WTC11 (cell line): ENCODE measurements around the gene WLS. TPM values are rescaled to one million over a fixed set of nuclear protein-coding genes. Genes with fewer than 3 reads are reported as not detected.

Source experiments
- ATAC-seq: fragments of 200-7000 bp; cut with Tn5 transposase; 2 replicates; pipeline ENCODE4 v1.10.0; 2021; ENCODE audit warnings: mild to moderate bottlenecking, moderate library complexity
- CTCF ChIA-PET: fragments of 300-600 bp; sonication (Branson Sonifier 250); formaldehyde crosslinking; loops from one replicate; lab custom pipeline; 2021; ENCODE audit warnings: antibody characterized with exemption; lab: Charles Lee
- POLR2A ChIA-PET: fragments of 350-600 bp; sonication (Branson Sonifier 250); formaldehyde crosslinking; loops from one replicate; lab custom pipeline; 2021; ENCODE audit warnings: antibody characterized with exemption; lab: Charles Lee
- DNase-seq: peaks from one replicate; pipeline ENCODE4 v3.0.0; 2021; ENCODE audit warnings: low spot score
- H3K27ac Mint-ChIP-seq: 2 replicates; pipeline ENCODE4 v1.8.0; 2021; ENCODE audit warnings: mixed read lengths
- H3K27me3 Mint-ChIP-seq: 2 replicates; pipeline ENCODE4 v1.8.0; 2021; ENCODE audit warnings: low read depth, mild to moderate bottlenecking, moderate library complexity, mixed read lengths
- H3K36me3 Mint-ChIP-seq: 2 replicates; pipeline ENCODE4 v1.8.0; 2021; ENCODE audit warnings: mixed read lengths
- H3K4me1 Mint-ChIP-seq: 2 replicates; pipeline ENCODE4 v1.8.0; 2022; ENCODE audit warnings: mixed read lengths
- H3K4me3 Mint-ChIP-seq: 2 replicates; pipeline ENCODE4 v1.8.0; 2021; ENCODE audit warnings: mild to moderate bottlenecking, moderate library complexity, mixed read lengths
- H3K9me3 Mint-ChIP-seq: 2 replicates; pipeline ENCODE4 v1.8.0; 2021; ENCODE audit warnings: mixed read lengths
- CREB1 ChIP-seq: sonication (generic); formaldehyde crosslinking; IDR thresholded peaks from 2 replicates; pipeline ENCODE4 v1.8.0; 2023; ENCODE audit warnings: mild to moderate bottlenecking, missing genetic modification reagents
- E2F4 ChIP-seq: sonication (generic); formaldehyde crosslinking; IDR thresholded peaks from 2 replicates; pipeline ENCODE4 v1.8.1; 2022; ENCODE audit warnings: low read depth, mild to moderate bottlenecking, moderate library complexity, missing genetic modification reagents, borderline replicate concordance
- EMX1 ChIP-seq: fragments of 250-450 bp; sonication (Bioruptor Pico); IDR thresholded peaks from 2 replicates; pipeline ENCODE4 v1.8.0; 2021; ENCODE audit warnings: mild to moderate bottlenecking
- ETV6 ChIP-seq: sonication (generic); formaldehyde crosslinking; IDR thresholded peaks from 2 replicates; pipeline ENCODE4 v1.8.1; 2022; ENCODE audit warnings: mild to moderate bottlenecking, missing genetic modification reagents
- FOXJ3 ChIP-seq: sonication (generic); formaldehyde crosslinking; IDR thresholded peaks from 2 replicates; pipeline ENCODE4 v1.9.0; 2021; ENCODE audit warnings: missing genetic modification reagents, mild to moderate bottlenecking, borderline replicate concordance
- FOXK1 ChIP-seq: sonication (generic); formaldehyde crosslinking; IDR thresholded peaks from 2 replicates; pipeline ENCODE4 v1.8.0; 2022; ENCODE audit warnings: mild to moderate bottlenecking, moderate library complexity, missing genetic modification reagents
- GABPB1 ChIP-seq: sonication (generic); formaldehyde crosslinking; IDR thresholded peaks from 2 replicates; pipeline ENCODE4 v1.8.1; 2023; ENCODE audit warnings: mild to moderate bottlenecking, missing genetic modification reagents
- KAT7 ChIP-seq: sonication (generic); formaldehyde crosslinking; IDR thresholded peaks from 2 replicates; pipeline ENCODE4 v1.8.1; 2023; ENCODE audit warnings: missing genetic modification reagents, mild to moderate bottlenecking, borderline replicate concordance
- MAX ChIP-seq: sonication (generic); formaldehyde crosslinking; IDR thresholded peaks from 2 replicates; pipeline ENCODE4 v1.8.0; 2022; ENCODE audit warnings: mild to moderate bottlenecking, missing genetic modification reagents
- MYBL2 ChIP-seq: sonication (generic); formaldehyde crosslinking; IDR thresholded peaks from 2 replicates; pipeline ENCODE4 v1.8.1; 2023; ENCODE audit warnings: mild to moderate bottlenecking, moderate library complexity, missing genetic modification reagents
- PREB ChIP-seq: sonication (generic); formaldehyde crosslinking; IDR thresholded peaks from 2 replicates; pipeline ENCODE4 v1.8.1; 2022; ENCODE audit warnings: mild to moderate bottlenecking, missing genetic modification reagents, moderate library complexity, borderline replicate concordance
- STAT6 ChIP-seq: sonication (generic); formaldehyde crosslinking; conservative IDR thresholded peaks from 2 replicates; pipeline ENCODE4 v1.8.1; 2023; ENCODE audit warnings: mild to moderate bottlenecking, low read depth, missing genetic modification reagents, moderate library complexity
- TP53 ChIP-seq: sonication (generic); formaldehyde crosslinking; IDR thresholded peaks from 2 replicates; pipeline ENCODE4 v1.8.1; 2023; ENCODE audit warnings: mild to moderate bottlenecking, missing genetic modification reagents
- ZNF121 ChIP-seq: sonication (generic); formaldehyde crosslinking; IDR thresholded peaks from 2 replicates; pipeline ENCODE4 v1.8.0; 2023; ENCODE audit warnings: missing genetic modification reagents
- ZNF232 ChIP-seq: sonication (generic); formaldehyde crosslinking; IDR thresholded peaks from 2 replicates; pipeline ENCODE4 v1.8.0; 2022; ENCODE audit warnings: mild to moderate bottlenecking, missing genetic modification reagents
- ZNF281 ChIP-seq: sonication (generic); formaldehyde crosslinking; IDR thresholded peaks from 2 replicates; pipeline ENCODE4 v1.8.0; 2023; ENCODE audit warnings: mild to moderate bottlenecking, missing genetic modification reagents
- ZNF317 ChIP-seq: sonication (generic); formaldehyde crosslinking; IDR thresholded peaks from 2 replicates; pipeline ENCODE4 v1.8.1; 2023; ENCODE audit warnings: low read depth, mild to moderate bottlenecking, moderate library complexity, missing genetic modification reagents, borderline replicate concordance
- total RNA-seq: library from RNA; stranded (reverse); gene quantifications from 3 replicates; pipeline ENCODE4 v1.2.3, GENCODE V29; 2021

WLS gene
- total RNA-seq, 1 experiment from 2014 or later, result 4.5 TPM

- peaks cover 94% of the 10 kb centered on the region for H3K27me3 Mint-ChIP-seq
- TF ChIP-seq ZNF281 (CRISPR knock-in tag) (no peak), TP53 (CRISPR knock-in tag) (no peak), MAX (CRISPR knock-in tag) (no peak), E2F4 (CRISPR knock-in tag) (no peak), PREB (CRISPR knock-in tag) (no peak)
- TF ChIP-seq, all 79 proteins: peak for 0
- ATAC-seq, result no peak
- ChIA-PET POLR2A (no interaction called here), CTCF (no interaction called here)
- no peak overlapping the region for H3K4me3 Mint-ChIP-seq
- no peaks in the 10 kb centered on the region for H3K36me3 Mint-ChIP-seq
- no peaks in the 10 kb centered on the region for H3K9me3 Mint-ChIP-seq
- no peak for DNase-seq
- H3K4me1 Mint-ChIP-seq, result peaks cover 38% of the 10 kb centered on the region
- H3K27ac Mint-ChIP-seq, result no peak overlapping the region
Measured at GRCh38 chr1:68228851-68229250, 3.5 kb downstream of the WLS start.

GRCh38 chr1:68227598-68227997 is 4.7 kb downstream of the WLS start:
- no peak for TF ChIP-seq MYBL2 (CRISPR knock-in tag)
- TF ChIP-seq CREB1, result no peak
- no peak for TF ChIP-seq ZNF317 (CRISPR knock-in tag)
- no peak for TF ChIP-seq ETV6 (CRISPR knock-in tag)
- ChIA-PET POLR2A (no interaction called here), CTCF (no interaction called here)
- no peak for DNase-seq
- Mint-ChIP-seq H3K4me3 (no peak overlapping the region), H3K9me3 (no peaks in the 10 kb centered on the region), H3K4me1 (peaks cover 28% of the 10 kb centered on the region), H3K27me3 (peaks cover 91% of the 10 kb centered on the region), H3K36me3 (no peaks in the 10 kb centered on the region), H3K27ac (no peak overlapping the region)
- ATAC-seq, result no peak

- TF ChIP-seq ZNF121 (no peak), FOXJ3 (no peak)
- DNase-seq, result no peak
- Mint-ChIP-seq H3K9me3 (no peaks in the 10 kb centered on the region), H3K4me1 (peaks cover 28% of the 10 kb centered on the region), H3K27ac (no peak overlapping the region), H3K36me3 (no peaks in the 10 kb centered on the region), H3K4me3 (no peak overlapping the region), H3K27me3 (peaks cover 81% of the 10 kb centered on the region)
- POLR2A ChIA-PET, result no interaction called here
- ATAC-seq, result no peak
- CTCF ChIA-PET, result no interaction called here
Measured at GRCh38 chr1:68225781-68226180, 6.5 kb downstream of the WLS start.

GRCh38 chr1:68223687-68224086 is 8.6 kb downstream of the WLS start:
- TF ChIP-seq FOXK1 (CRISPR knock-in tag) (no peak), KAT7 (CRISPR knock-in tag) (no peak), ZNF281 (CRISPR knock-in tag) (no peak), FOXJ3 (no peak), EMX1 (CRISPR knock-in tag) (no peak), GABPB1 (no peak), CREB1 (no peak), STAT6 (no peak), E2F4 (CRISPR knock-in tag) (no peak), ZNF232 (CRISPR knock-in tag) (no peak)
- ATAC-seq, result no peak
- ChIA-PET CTCF (no interaction called here), POLR2A (no interaction called here)
- no peak overlapping the region for H3K27ac Mint-ChIP-seq
- no peaks in the 10 kb centered on the region for H3K9me3 Mint-ChIP-seq
- peaks cover 60% of the 10 kb centered on the region for H3K27me3 Mint-ChIP-seq
- no peak for DNase-seq
- no peak overlapping the region for H3K4me3 Mint-ChIP-seq
- no peaks in the 10 kb centered on the region for H3K36me3 Mint-ChIP-seq
- H3K4me1 Mint-ChIP-seq, result peaks cover 24% of the 10 kb centered on the region
